Right renal pelvis (tissue), 4 donors: ENCODE measurements around the gene TOB1. TPM values are rescaled to one million over a fixed set of nuclear protein-coding genes. Genes with fewer than 3 reads are reported as not detected.
A peak's percentile ranks its signal among the peaks of the same experiment; 100 is the strongest.

Experiments
- DNase-seq, 4 donors: peaks; one replicate each; pipeline ENCODE4 v3.0.0-alpha.2; 2013; ENCODE audit warnings: low read depth in 4 of 4, low spot score in 3 of 4, missing footprints in 1 of 4
- polyA plus RNA-seq, 4 donors: library from polyadenylated mRNA; unstranded; fragments of 120-200 nt; gene quantifications; one replicate each; pipeline ENCODE4 v1.2.1, GENCODE V29; 2013; ENCODE audit not compliant: insufficient read length in 4 of 4

Gene TOB1
- 10 to 100 TPM; 36.9 to 63.5 (median 43.3) TPM for polyA plus RNA-seq

DNA sequence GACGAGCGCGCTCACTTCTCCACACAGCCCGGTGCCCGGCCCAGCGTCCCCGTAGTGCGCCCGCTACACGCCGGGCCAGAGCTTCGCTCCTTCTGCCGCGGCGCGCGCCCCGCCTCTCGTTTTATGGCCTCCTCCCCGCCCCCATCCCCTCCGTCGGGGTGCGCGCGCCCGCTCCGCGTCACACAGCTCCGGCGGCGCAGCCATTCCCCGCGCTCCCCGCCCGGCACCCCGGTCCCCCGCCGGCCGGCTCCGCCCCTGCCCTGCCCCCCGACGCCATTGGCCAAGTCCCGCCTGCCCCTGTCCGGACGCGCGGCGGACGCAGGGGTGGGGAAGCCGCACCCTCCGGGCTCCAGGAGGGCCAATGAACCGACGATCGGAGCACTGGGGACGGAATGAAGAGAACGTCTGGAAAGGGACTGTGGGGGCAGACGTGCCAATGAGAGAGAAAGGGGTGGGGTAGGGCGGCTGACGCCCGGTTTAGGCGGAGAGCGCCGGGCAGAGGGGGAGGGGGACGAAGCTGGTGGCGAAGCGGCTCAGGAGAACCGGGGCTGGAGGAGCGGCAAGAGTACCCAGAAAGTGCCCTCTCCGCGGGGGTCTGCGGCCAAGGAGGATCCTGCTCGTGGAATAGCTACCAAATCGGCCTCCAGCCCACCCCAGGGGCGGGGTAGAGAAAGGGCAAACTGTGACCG lies at the start of gene TOB1:
Gene TOB1 (minus strand): TSS at position 94 of the 689 bp plus-strand sequence. CDS start 2,337 bp downstream, outside the sequence.
- DNase-seq, result peak; percentile 88 to 92 (median 89)

DNA sequence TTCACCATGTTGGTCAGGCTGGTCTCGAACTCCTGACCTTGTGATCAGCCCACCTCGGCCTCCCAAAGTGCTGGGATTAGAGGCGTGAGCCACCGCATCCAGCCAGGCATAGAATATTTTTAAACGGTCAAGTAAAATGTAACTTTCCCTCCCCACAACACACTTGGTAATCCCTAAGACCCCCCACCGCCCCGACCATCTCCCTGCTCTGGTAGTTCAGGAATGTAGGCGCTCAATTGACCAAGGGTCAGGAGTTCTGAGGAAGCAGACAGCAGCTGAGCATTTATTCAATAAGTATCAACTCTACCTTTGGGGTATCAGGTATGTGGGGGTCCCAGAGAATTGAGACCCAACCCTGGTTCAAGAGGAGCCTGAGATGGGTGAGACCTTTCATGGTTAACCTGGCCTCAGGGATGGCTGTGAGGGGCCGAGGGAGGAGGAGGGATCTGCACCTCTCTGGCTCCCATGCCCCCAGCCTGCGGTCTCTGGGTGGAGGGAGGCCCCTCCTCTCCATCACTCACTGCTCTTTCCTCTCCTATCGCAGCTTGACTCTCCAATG lies 48.4 kb upstream of the TOB1 start:
- DNase-seq, result no peak

DNA sequence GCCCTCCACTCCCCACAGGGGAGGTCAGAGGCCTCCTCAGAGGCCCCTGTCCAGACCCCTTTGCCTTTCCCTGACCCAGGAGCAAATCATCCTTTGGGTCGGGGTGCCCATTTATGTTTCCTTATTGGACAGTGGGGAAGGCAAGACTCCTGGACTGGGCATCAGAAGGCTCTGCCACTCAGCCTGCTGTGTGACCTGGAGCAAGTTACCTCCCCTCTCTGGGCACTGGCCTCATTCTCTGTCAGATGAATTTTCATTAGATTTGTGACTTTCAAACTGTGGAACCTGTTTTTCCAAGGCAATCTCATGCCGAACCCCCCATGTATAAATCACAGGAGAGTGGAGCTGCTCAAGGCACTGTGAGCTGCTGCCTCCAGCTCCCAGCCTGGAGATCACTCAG lies 47.0 kb upstream of the TOB1 start:
- DNase-seq, result no peak

DNA sequence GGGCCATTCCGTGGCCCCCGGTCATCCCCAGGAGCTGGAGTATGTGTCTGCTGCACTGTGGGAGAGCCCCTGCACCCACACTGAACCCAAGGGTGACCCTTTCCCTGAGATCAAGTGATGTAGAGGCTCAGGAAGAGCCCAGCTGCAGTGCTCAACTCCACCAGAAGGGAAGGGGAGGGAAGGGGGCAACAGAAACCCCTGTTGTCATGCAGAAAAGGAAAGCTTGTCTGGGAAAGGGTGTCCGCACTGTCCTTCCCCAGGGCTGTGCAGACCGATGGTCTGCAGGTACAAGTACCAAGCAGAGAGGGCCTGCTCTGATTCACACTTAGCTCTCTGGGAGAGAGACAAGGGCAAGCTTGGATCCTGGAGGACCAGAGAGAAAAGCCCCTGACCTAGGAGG lies 45.7 kb upstream of the TOB1 start:
- no peak for DNase-seq

GRCh38 chr17:50911450-50911849 lies 45.3 kb upstream of the TOB1 start:
- DNase-seq, result no peak

DNA sequence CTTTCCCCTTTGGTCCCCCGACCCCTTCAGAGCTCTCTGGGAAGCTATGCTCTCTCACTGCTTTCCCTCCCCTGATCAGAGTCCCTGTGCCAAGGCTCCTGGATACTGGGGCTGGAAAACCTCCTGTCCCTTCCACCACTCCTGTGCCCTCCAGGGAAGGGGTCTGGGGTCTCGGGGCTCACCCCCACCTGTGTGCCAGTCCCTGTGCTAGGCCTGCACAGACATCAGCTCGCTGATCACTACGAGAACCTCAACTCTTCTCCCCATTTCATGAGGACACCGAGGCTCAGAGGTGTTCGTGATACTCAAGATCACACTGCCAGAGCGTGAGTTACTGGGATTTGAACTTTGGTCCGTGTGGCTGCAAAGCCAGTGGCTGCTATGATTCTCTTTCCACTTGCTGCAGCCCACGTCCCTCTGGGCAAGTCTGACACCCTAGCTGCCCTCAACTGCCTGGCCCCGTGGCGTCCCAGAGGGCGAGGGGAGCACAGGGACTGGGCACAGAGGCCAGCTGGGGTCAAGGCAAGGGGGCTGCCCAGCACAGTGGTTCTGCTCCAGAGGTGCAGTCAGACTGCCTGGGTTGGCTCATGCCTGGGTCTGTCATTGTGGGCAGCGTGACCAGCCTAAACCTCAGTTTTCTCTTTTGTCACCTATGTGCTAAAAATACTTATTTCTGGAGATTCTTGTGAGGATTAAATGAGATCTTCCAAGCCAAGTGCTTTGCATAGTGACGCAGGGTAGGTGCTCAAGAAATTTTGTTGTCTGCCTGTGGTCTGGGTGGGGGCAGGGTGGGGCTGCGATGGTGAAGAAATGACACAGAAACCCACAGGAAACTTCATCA lies 43.8 kb upstream of the TOB1 start:
- DNase-seq, result no peak

DNA sequence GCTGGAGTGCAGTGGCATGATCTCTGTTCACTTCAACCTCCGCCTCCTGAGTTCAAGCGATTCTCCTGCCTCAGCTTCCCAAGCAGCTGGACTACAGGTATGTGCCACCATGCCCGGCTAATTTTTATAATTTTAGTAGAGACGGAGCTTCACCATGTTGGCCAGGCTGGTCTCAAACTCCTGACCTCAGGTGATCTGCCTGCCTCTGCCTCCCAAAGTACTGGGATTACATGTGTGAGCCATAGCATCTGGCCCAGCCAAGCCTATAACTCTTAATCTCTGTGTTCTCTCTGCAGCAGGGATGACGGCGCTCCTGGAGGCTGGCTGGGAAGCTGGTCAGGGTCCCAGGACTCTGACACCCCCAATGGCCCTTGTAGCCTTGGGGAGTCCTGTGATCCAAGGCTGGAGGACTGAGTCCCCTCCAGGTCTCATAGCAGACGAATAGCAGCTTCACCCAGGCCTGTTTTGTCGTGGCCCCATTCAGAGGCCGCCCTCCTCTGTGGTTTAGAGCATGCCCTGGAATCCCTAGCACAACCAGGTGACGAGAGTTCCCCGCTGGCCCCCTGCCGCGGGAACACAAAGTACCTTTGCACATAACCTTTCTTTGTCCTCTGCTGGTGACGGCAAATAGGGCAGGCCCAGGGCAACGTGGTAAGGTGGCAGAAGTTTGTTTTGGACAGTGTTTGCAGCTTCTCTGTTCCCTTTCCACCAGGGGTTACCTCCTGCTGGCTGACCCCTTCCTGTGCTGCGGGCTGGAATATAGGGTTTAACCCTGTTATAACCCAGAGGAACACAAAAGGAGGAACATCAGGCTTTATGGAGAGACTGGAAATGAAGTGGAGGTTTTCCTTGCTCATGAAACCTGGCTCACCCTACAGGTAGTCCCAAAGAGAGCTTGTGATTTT lies 43.0 kb upstream of the TOB1 start:
- no peak for DNase-seq

DNA sequence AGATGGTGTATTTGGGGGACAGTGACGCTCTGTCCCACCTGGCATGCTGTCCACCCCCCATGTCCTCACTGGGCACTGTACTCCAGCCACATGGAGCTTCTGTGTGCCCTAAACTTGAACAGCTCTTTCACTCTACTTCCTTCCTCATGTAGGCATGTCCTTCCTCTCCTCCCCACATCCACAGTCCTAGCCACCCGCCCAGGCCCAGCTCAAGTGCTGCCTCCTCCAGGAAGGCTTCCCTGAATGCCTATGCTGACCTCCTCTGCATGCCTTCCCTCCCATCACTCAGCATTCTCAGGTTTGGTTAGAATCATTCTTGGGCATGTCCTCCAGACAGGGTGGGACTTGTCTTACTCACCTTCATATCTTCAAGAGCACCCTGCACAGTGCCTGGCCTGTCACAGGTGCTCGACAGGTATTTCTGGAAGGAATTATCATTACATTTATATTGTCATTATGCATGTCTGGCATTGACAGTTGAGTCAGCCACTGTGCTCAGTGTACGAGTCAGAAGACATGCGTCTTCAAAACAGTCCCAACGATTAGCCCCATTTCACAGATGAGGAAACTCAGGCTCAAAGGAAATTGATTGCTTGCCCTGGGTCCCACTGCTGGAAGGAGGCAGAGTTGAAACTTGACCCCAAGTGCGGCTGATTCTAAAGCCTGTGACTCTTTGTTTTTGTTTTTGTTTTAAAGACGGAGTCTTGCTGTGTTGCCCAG lies 42.1 kb upstream of the TOB1 start:
- no peak for DNase-seq

- DNase-seq, result no peak
These were observed 40.3 kb upstream of the TOB1 start for GRCh38 chr17:50906443-50906842.

- DNase-seq, result no peak
These were observed 39.3 kb upstream of the TOB1 start for GRCh38 chr17:50905460-50905803.

DNA sequence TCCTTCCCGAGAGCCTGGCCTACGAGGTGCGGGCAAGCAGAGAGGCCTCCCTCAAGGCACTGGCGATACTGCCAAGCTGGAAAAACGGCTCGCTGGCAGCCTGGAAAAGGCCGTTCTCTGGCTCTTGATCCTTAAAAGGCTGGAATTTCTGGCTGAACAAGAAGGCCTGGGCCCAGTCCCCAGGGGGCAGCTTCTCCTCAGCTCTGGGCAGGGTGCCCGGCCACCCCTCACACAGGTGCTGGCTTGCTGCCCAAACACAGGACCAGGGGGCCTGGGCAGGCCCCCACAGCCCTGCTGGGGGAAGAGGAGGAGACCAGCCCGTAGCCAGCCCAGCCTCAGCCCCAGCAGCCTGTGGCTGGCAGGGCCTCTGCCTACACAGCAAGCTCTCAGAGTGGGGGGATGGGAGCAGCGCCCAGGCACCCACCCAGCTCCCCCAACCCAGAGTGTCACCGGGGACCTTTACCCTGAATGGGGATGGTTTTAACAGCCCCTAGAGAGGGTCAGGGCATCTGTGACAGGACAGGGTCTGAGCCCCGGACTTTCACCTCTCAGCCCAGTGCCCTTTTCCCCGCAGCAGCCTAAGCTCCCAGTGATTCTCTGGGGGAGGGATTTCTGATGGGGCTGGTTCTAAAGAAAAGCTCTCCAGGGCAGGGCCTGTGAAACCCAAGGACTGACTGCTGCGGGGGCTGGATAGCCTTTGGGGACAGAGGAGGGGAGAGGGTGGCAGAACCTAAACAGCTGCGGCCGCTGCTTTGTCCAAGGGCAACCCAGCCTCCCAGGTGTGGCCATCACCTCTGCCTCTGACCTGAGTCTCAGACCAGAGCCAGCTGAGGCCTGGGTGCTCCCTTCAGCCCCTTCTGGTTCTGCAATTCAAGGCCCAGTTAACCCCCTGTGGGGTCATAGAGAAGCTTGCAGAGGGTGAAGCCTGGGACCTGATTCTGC lies 38.6 kb upstream of the TOB1 start:
- DNase-seq, result no peak

DNA sequence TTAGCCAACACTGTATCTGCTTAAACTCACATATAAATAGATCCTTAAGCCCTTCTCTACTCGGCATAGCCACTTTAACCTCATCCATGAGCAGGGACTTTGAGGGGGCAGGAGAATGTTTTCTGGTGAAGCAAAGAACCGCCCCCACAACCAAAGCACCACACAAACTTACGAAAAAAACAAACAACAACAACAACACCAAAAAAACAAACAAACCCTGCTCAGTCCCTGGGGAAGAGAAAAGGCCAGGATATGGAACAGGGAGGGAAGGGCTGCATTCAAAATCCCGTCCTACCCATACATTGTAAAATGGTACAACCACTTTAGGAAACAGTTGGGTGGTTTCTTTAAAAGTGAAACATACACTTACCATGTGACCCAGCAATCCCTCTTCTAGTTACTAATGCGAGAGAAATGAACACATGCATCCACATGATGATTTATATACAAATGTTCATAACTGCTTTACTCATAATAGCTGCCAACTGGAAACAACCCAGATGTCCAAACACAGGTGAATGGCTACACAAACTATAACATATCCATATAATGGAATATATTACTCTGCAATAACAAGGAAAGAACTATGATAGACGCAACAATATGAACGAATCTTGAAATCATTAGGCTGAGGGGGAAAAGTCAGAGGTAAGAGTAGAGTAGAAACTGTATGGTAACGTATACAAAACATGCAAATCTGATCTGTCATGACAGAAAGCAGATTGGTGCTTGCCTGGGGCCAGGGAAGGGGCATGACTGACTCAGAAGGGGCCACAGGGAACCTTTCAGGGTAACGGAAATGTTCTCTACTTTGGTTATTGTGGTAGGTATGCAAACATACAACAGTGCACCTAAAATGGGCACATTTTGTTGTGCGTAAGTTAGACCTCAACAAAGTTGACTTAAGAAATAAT lies 37.7 kb upstream of the TOB1 start:
- no peak for DNase-seq

GRCh38 chr17:50902372-50903353 lies 36.5 kb upstream of the TOB1 start:
- DNase-seq, result no peak

DNA sequence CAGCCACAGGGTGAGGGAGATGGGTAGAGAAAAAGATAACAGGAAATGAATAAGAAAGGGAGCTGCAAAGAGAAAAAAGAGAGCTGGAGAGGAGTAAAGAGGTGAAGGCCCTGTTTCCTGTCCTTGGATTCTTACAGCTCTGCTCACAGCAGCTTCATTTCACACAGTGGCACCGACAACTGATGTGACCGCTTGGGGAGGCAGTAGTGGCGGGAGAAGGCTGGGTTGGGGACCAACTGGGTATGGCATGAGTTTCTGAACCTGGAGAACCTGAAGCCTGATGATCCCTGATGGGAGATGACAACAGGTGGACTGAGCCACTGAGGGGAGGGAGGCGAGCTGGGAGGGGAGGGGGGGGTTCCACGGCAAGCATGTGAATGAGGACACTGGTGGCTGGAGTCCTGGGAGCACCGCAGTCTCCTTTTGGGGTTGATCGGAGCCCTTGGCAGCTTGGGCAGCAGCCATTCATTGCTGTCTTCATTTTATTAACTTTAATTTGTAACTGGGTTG lies 34.3 kb upstream of the TOB1 start:
- no peak for DNase-seq

DNA sequence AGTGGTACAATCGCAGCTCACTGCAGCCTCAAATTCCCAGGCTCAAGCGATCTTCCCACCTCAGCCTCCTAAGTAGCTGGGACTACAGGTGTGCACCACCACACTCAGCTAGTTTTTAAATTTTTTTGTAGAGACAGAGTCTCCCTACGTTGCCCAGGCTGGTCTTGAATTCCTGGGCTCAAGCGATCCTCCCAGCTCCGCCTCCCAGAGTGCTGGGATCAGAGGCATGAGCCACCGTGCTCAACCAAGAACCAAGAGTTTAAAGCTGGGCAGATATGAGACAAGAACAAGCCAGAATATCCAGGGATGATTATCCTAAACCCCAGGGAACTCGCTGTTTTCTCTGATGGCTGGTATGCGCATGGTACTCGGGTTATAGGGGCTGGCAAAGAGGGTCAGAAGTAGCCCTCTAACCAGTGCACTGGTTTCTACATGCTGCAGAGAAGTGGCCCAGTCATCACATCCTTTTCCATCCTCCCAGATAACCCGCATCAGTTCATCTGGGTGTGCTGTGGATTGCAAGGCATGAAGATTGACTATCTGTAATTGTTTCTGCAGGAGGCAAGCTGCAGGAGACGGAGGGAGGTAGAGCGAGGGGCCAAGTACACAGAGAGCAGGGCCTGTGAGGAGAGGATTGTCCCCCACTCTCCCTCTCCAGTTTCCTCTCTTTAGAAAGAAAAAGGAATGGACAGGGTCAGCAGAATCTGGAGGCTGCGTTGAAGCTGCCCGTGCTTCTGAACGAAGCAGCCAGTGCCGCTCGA lies 33.6 kb upstream of the TOB1 start:
- DNase-seq, result no peak

GRCh38 chr17:50899005-50899460 lies 32.9 kb upstream of the TOB1 start:
- DNase-seq, result no peak
